Stimulated activated naive CD4-positive, alpha-beta T cell treated with Interleukin-2 at 50 U/mL for 16 hours (primary cell): Measurements from ENCODE around the gene N4BP2L1.
"Not testable (repeated sequence)": the region's sequence is repeated elsewhere in the genome, so short reads cannot be mapped to it uniquely, and the experiment has no call there.

ENCODE experiments used
- DNase-seq: peaks from one replicate; lab custom pipeline; 2025; lab: John Stamatoyannopoulos, UW

N4BP2L1 gene

GRCh38 chr13:32390048-32390447 is 37.9 kb downstream of the N4BP2L1 start:
- no peak for DNase-seq

GRCh38 chr13:32385410-32385809 is 42.5 kb downstream of the N4BP2L1 start:
- no peak for DNase-seq

GRCh38 chr13:32384702-32385101 is 43.2 kb downstream of the N4BP2L1 start:
- no peak for DNase-seq

- DNase-seq, result no peak
Measured at GRCh38 chr13:32383836-32384618, 43.9 kb downstream of the N4BP2L1 start.

GRCh38 chr13:32381539-32381938 is 46.4 kb downstream of the N4BP2L1 start:
- DNase-seq, result no peak

GRCh38 chr13:32378012-32378411 is 49.9 kb downstream of the N4BP2L1 start:
- no peak for DNase-seq

GRCh38 chr13:32376642-32377415 is 51.1 kb downstream of the N4BP2L1 start:
- DNase-seq, result no peak

- DNase-seq, result no peak
Measured at GRCh38 chr13:32370805-32371204, 57.1 kb downstream of the N4BP2L1 start.

- no peak for DNase-seq
Measured at GRCh38 chr13:32362574-32362973, 65.4 kb downstream of the N4BP2L1 start.

- not testable (repeated sequence) for DNase-seq
Measured at GRCh38 chr13:32355935-32356334, 72.0 kb downstream of the N4BP2L1 start.

- DNase-seq, result no peak
Measured at GRCh38 chr13:32354040-32354439, 73.9 kb downstream of the N4BP2L1 start.

GRCh38 chr13:32350839-32351441 is 77.0 kb downstream of the N4BP2L1 start:
- DNase-seq, result not testable (repeated sequence)
